ENCODE data around the gene SERHL2.
"Not testable (repeated sequence)": the region's sequence is repeated elsewhere in the genome, so short reads cannot be mapped to it uniquely, and the experiment has no call there.

GRCh38 chr22:42615860-42616175, 62.1 kb downstream of the SERHL2 start:
- TF ChIP-seq CTCF, EZH2phosphoT487, EZH2 (IDR thresholded peaks at IDR 0.05): not testable (repeated sequence)

All from neural progenitor cell (in vitro differentiated cells).